Uterus (tissue), 4 donors: ENCODE measurements around the gene FASTKD2. TPM values are rescaled to one million over a fixed set of nuclear protein-coding genes. Genes with fewer than 3 reads are reported as not detected.

Experiments
- DNase-seq, 2 donors: peaks; one replicate each; pipeline ENCODE4 v3.0.0-alpha.2; 2019 to 2020
- H3K27ac ChIP-seq, 2 donors: fragments of 200-600 bp; sonication (generic); 1 replicate in 1 of 2; 2 replicates in 1 of 2; pipeline ENCODE4 v1.5.1; 2016 to 2018
- H3K27me3 ChIP-seq, 2 donors: fragments of 200-600 bp; sonication (generic); one replicate each; pipeline ENCODE4 v1.5.1; 2018 to 2019; ENCODE audit warnings: control low read depth in 1 of 2
- H3K36me3 ChIP-seq, 2 donors: fragments of 200-600 bp; sonication (generic); one replicate each; pipeline ENCODE4 v1.5.1; 2019; ENCODE audit warnings: control low read depth in 1 of 2
- H3K4me1 ChIP-seq, 2 donors: fragments of 200-600 bp; sonication (generic); one replicate each; pipeline ENCODE4 v1.5.1; 2018 to 2019; ENCODE audit warnings: control low read depth in 1 of 2
- H3K4me3 ChIP-seq, 2 donors: fragments of 200-600 bp; sonication (generic); 1 replicate in 1 of 2; 2 replicates in 1 of 2; pipeline ENCODE4 v1.5.1; 2018 to 2019; ENCODE audit warnings: mild to moderate bottlenecking in 1 of 2
- H3K9me3 ChIP-seq, 2 donors: fragments of 200-600 bp; sonication (generic); one replicate each; pipeline ENCODE4 v1.5.1; 2019; ENCODE audit warnings: control low read depth in 1 of 2
- POLR2A ChIP-seq, 2 donors: fragments of 450-650 bp; IDR thresholded peaks; one replicate each; pipeline ENCODE4 v1.6.1; 2016; ENCODE audit warnings: antibody characterized with exemption in 2 of 2, mild to moderate bottlenecking in 1 of 2, moderate library complexity in 1 of 2
- intact Hi-C: fragments of 100-400 bp; cut with DNase I; formaldehyde crosslinking; loops from one replicate; pipeline ENCODE4 v1.15.1; 2023; ENCODE audit warnings: low total_unique reads
- microRNA-seq: library from miRNA; unstranded; fragments of <30 nt; microRNA quantifications from one replicate; pipeline ENCODE4, GENCODE V29; 2016; ENCODE audit warnings: borderline microRNAs expressed, borderline replicate concordance
- small RNA-seq: library from RNA; depleted of rRNA; stranded (forward); fragments of <200 nt; gene quantifications from one replicate; pipeline ENCODE3, GENCODE V24; 2016
- total RNA-seq, 4 donors: library from RNA; depleted of rRNA in 3 of 4; stranded (reverse); fragments of >200 nt in 3 of 4; gene quantifications; one replicate each; pipeline versions ENCODE4 v1.1.0 to v1.2.4, GENCODE V29; 2014 to 2023
- TF ChIP-seq, protein P1 (sequence below), 4 experiments: fragments of 200-600 bp in 2 of 4; fragments of 450-650 bp in 2 of 4; sonication (generic) in 2 of 4; IDR thresholded peaks; one replicate each; pipeline ENCODE4 v1.5.1; 2016 to 2019; ENCODE audit warnings: antibody characterized with exemption in 4 of 4, mild to moderate bottlenecking in 2 of 4, moderate library complexity in 1 of 4
- donor health status: DM: yes; HTN: yes; CAD: no.

Gene FASTKD2
- total RNA-seq, 4 donors from 2014 or later: 13.3 to 77.4 (median 39.1) TPM

DNA sequence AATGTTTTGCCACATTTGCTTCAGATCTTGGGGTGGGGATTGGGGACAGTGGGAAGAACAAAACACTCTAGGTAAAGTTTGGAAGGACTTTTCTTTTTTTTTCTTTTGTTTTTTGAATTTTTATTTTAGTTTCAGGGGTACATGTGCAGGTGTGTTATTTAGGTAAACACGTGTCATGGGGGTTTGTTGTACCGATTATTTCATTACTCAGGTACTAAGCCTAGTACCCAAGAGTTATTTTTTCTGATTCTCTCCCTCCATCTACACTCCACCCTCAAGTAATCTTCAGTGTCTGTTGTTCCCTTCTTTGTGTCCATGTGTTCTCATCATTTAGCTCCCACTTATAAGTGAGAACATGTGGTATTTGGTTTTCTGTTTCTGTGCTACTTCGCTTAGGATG is 73.3 kb downstream of the FASTKD2 start:
- Histone ChIP-seq H3K9me3 (peaks cover 0 to 5% of the 10 kb centered on the region in 2 donors), H3K4me3 (no peak overlapping the region), H3K27ac (no peak overlapping the region), H3K27me3 (no peaks in the 10 kb centered on the region), H3K4me1 (no peaks in the 10 kb centered on the region), H3K36me3 (no peaks in the 10 kb centered on the region)
- DNase-seq: no peak
- TF ChIP-seq POLR2A (IDR thresholded peaks at IDR 0.05): no peak
- intact Hi-C loops: no loop called here

DNA sequence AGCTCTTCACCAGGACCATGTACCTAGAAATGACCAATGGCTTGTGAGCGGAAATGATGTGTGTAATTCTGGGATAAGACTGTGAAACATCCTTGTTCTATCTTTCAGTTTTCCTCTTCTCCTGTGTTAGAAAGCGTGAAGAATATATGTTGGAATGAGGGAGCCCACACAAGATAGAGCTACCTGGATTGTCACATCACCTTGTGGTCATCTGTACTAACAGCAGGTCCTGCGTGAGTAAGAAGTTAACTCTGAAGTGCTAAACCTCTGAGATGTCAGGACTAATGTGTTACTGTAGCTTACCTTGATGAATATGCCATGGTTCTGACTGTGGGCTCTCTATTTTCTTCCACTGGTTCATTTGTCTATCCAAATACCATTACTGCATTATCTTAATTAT is 75.6 kb downstream of the FASTKD2 start:
- no peak for DNase-seq
- Histone ChIP-seq H3K4me3 (no peak overlapping the region), H3K27me3 (no peaks in the 10 kb centered on the region), H3K36me3 (no peaks in the 10 kb centered on the region), H3K4me1 (no peaks in the 10 kb centered on the region), H3K9me3 (no peaks in the 10 kb centered on the region), H3K27ac (no peak overlapping the region)
- intact Hi-C loops: no loop called here
- no peak for TF ChIP-seq POLR2A (IDR thresholded peaks at IDR 0.05)
- TF ChIP-seq, protein P1, sequence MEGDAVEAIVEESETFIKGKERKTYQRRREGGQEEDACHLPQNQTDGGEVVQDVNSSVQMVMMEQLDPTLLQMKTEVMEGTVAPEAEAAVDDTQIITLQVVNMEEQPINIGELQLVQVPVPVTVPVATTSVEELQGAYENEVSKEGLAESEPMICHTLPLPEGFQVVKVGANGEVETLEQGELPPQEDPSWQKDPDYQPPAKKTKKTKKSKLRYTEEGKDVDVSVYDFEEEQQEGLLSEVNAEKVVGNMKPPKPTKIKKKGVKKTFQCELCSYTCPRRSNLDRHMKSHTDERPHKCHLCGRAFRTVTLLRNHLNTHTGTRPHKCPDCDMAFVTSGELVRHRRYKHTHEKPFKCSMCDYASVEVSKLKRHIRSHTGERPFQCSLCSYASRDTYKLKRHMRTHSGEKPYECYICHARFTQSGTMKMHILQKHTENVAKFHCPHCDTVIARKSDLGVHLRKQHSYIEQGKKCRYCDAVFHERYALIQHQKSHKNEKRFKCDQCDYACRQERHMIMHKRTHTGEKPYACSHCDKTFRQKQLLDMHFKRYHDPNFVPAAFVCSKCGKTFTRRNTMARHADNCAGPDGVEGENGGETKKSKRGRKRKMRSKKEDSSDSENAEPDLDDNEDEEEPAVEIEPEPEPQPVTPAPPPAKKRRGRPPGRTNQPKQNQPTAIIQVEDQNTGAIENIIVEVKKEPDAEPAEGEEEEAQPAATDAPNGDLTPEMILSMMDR (IDR thresholded peaks at IDR 0.05): no peak

Small RNA genes within 50 kb of the gene (microRNA-seq; reads per million reads assigned to microRNA genes)
- not detected for gene MIR3130-1
- not detected for gene MIR3130-2

Small RNA genes within 50 kb of the gene (small RNA-seq; reads per million reads assigned to genes)
- not detected for gene MIR3130-2

Other genes starting within 250 kb of the FASTKD2 start
- gene FAM237A, start 123.1 kb upstream of the FASTKD2 start, total RNA-seq: not detected
- not detected for gene DYTN, start 47.2 kb upstream of the FASTKD2 start, total RNA-seq
- gene MDH1B, start 278 bp upstream of the FASTKD2 start, total RNA-seq: 10 to 100 TPM in 1 of 4 donors, 1 to 10 TPM in 3; 1.3 to 38.2 (median 4.8) TPM
- gene CPO, start 173.9 kb downstream of the FASTKD2 start, total RNA-seq: under 1 TPM in 1 of 4 donors, not detected in 3; 0.90 TPM